DOHH2 (cell line): Measurements from ENCODE around the gene CABCOCO1.

Experiments used
- H3F3A ChIP-seq: fragments of 200-600 bp; sonication (generic), shearing (Covaris generic); 2 replicates; pipeline ENCODE4 v1.6.0; 2016; ENCODE audit warnings: antibody characterized with exemption, mild to moderate bottlenecking; ENCODE audit not compliant: control insufficient read depth, insufficient read depth
- H3K27ac ChIP-seq: fragments of 200-600 bp; sonication (generic); 2 replicates; pipeline ENCODE4 v1.5.1; 2014; ENCODE audit warnings: low read depth, mild to moderate bottlenecking, low read length, moderate library complexity
- H3K27me3 ChIP-seq: fragments of 200-600 bp; sonication (generic); 2 replicates; pipeline ENCODE4 v1.6.1; 2014; ENCODE audit warnings: mild to moderate bottlenecking, low read length, mixed read lengths; ENCODE audit not compliant: control insufficient read depth
- H3K36me3 ChIP-seq: fragments of 200-600 bp; sonication (generic); 2 replicates; pipeline ENCODE4 v1.6.1; 2014; ENCODE audit warnings: mild to moderate bottlenecking, low read length, moderate library complexity, mixed read lengths; ENCODE audit not compliant: control insufficient read depth
- H3K4me1 ChIP-seq: fragments of 200-600 bp; sonication (generic); 2 replicates; pipeline ENCODE4 v1.6.1; 2014; ENCODE audit warnings: mild to moderate bottlenecking, low read length, mixed read lengths; ENCODE audit not compliant: control insufficient read depth
- H3K4me2 ChIP-seq: fragments of 200-600 bp; sonication (generic); 2 replicates; pipeline ENCODE4 v1.6.0; 2014; ENCODE audit warnings: mild to moderate bottlenecking, low read length, moderate library complexity
- H3K4me3 ChIP-seq: fragments of 200-600 bp; sonication (generic); 2 replicates; pipeline ENCODE4 v1.5.1; 2014; ENCODE audit warnings: mild to moderate bottlenecking, low read length, mixed read lengths
- H3K79me2 ChIP-seq: fragments of 200-600 bp; sonication (generic); 2 replicates; pipeline ENCODE4 v1.6.1; 2014; ENCODE audit warnings: mild to moderate bottlenecking, low read length, mixed read lengths; ENCODE audit not compliant: control insufficient read depth
- H3K9me2 ChIP-seq: fragments of 200-600 bp; sonication (generic); replicated peaks from 2 replicates; pipeline ENCODE4 v1.6.1; 2014; ENCODE audit warnings: mild to moderate bottlenecking, low read length, mixed read lengths; ENCODE audit not compliant: control insufficient read depth
- H3K9me3 ChIP-seq: fragments of 200-600 bp; sonication (generic); 2 replicates; pipeline ENCODE4 v1.6.1; 2014; ENCODE audit warnings: antibody characterized with exemption, low read length, mixed read lengths; ENCODE audit not compliant: control insufficient read depth, insufficient read depth
- H4K20me1 ChIP-seq: fragments of 200-600 bp; sonication (generic); 2 replicates; pipeline ENCODE4 v1.6.0; 2014; ENCODE audit warnings: low read depth, mild to moderate bottlenecking, antibody characterized with exemption, low read length, moderate library complexity; ENCODE audit not compliant: control insufficient read depth, insufficient read depth
- CTCF ChIP-seq: fragments of 200-600 bp; sonication (generic); IDR thresholded peaks from one replicate; pipeline ENCODE4 v1.5.1; 2014; ENCODE audit warnings: antibody characterized with exemption, mild to moderate bottlenecking, low read depth, low read length; ENCODE audit not compliant: poor library complexity, severe bottlenecking
- EZH2phosphoT487 ChIP-seq: fragments of 200-600 bp; sonication (generic); IDR thresholded peaks from 2 replicates; pipeline ENCODE4 v1.6.1; 2017; ENCODE audit warnings: borderline replicate concordance, mild to moderate bottlenecking, antibody characterized with exemption, low read length, moderate library complexity, mixed read lengths

The CABCOCO1 gene

GRCh38 chr10:61662794-61663259 lies at the start of gene CABCOCO1:
Gene CABCOCO1 (plus strand): TSS chr10:61662929. CDS start chr10:61662973, 44 bp downstream.
- Histone ChIP-seq H3K36me3 (no peaks in the 10 kb centered on the region), H3F3A (no peaks in the 10 kb centered on the region), H3K9me2 (no peaks in the 10 kb centered on the region), H3K27ac (no peak within 1 kb of the TSS), H3K4me1 (no peaks in the 10 kb centered on the region), H4K20me1 (no peaks in the 10 kb centered on the region), H3K9me3 (no peaks in the 10 kb centered on the region), H3K4me3 (no peak within 1 kb of the TSS), H3K27me3 (no peaks in the 10 kb centered on the region), H3K4me2 (no peak within 1 kb of the TSS), H3K79me2 (no peaks in the 10 kb centered on the region)
- no peak for TF ChIP-seq CTCF
- no peak for TF ChIP-seq EZH2phosphoT487

- no peaks in the 10 kb centered on the region for H3K27me3 ChIP-seq
- no peak overlapping the region for H3K4me3 ChIP-seq
- no peaks in the 10 kb centered on the region for H3K79me2 ChIP-seq
- H3K9me3 ChIP-seq = no peaks in the 10 kb centered on the region
- H3F3A ChIP-seq = no peaks in the 10 kb centered on the region
- H3K9me2 ChIP-seq = no peaks in the 10 kb centered on the region
- H3K4me2 ChIP-seq = no peak overlapping the region
- no peak overlapping the region for H3K27ac ChIP-seq
- no peaks in the 10 kb centered on the region for H4K20me1 ChIP-seq
- no peaks in the 10 kb centered on the region for H3K36me3 ChIP-seq
- no peaks in the 10 kb centered on the region for H3K4me1 ChIP-seq
- TF ChIP-seq EZH2phosphoT487 (no peak), CTCF (no peak)
Measured at GRCh38 chr10:61613665-61614064, 49.1 kb upstream of the CABCOCO1 start.

- Histone ChIP-seq H3K4me2 (no peak overlapping the region), H3K79me2 (no peaks in the 10 kb centered on the region), H3K36me3 (no peaks in the 10 kb centered on the region), H3K27me3 (no peaks in the 10 kb centered on the region), H3K4me1 (no peaks in the 10 kb centered on the region), H3K9me2 (no peaks in the 10 kb centered on the region), H4K20me1 (no peaks in the 10 kb centered on the region), H3K4me3 (no peak overlapping the region), H3F3A (no peaks in the 10 kb centered on the region), H3K9me3 (no peaks in the 10 kb centered on the region), H3K27ac (no peak overlapping the region)
- no peak for TF ChIP-seq CTCF
- no peak for TF ChIP-seq EZH2phosphoT487
Measured at GRCh38 chr10:61616611-61617010, 46.1 kb upstream of the CABCOCO1 start.
